ENCODE data around the gene COL11A2. TPM values are rescaled to one million over a fixed set of nuclear protein-coding genes. Genes with fewer than 3 reads are reported as not detected.
A peak's percentile ranks its signal among the peaks of the same experiment; 100 is the strongest.

The COL11A2 gene
- total and polyA plus RNA-seq, 7 experiments from 2014 or later: 0.26 to 3.5 (median 1.7) TPM; not detected in 1

- H3K4me3 ChIP-seq (ENCODE audit: low read length): no peak overlapping the region
- H3K9me3 Mint-ChIP-seq: peaks cover 0 to 11% (median 9%) of the 10 kb centered on the region in 11 donors
- peaks cover 14 to 27% of the 10 kb centered on the region in 2 donors for H3K4me1 ChIP-seq (ENCODE audit: control insufficient read depth in 2 of 2, insufficient read depth in 2 of 2, low read length in 2 of 2)
- intact Hi-C loops (cut with micrococcal nuclease): no loop called here
- ATAC-seq: no peak
- peaks cover 19 to 31% (median 27%) of the 10 kb centered on the region in 7 donors for H3K4me1 Mint-ChIP-seq
- peaks cover 0 to 3% of the 10 kb centered on the region in 2 donors for H3K27me3 ChIP-seq (ENCODE audit: control insufficient read depth in 2 of 2, insufficient read depth in 2 of 2, low read length in 2 of 2)
- no peaks in the 10 kb centered on the region for H3K36me3 ChIP-seq (ENCODE audit: control insufficient read depth in 2 of 3, insufficient read depth in 3 of 3, low read length in 3 of 3)
- no peak overlapping the region for H3K4me3 Mint-ChIP-seq
- POLR2A ChIA-PET: no interaction called here
- H3K27ac ChIP-seq (ENCODE audit: low read depth, low read length): no peak overlapping the region
- H3K36me3 Mint-ChIP-seq: peaks cover 4 to 24% (median 15%) of the 10 kb centered on the region in 5 donors
- DNase-seq: no peak
- no peaks in the 10 kb centered on the region for H3K9me3 ChIP-seq (ENCODE audit: control insufficient read depth in 2 of 3, low read length in 3 of 3)
- CTCF ChIA-PET: no interaction called here
- peaks cover 23 to 49% (median 26%) of the 10 kb centered on the region in 5 donors for H3K27me3 Mint-ChIP-seq
- H3K27ac Mint-ChIP-seq: no peak overlapping the region
These were observed 4.5 kb downstream of the COL11A2 start for GRCh38 chr6:33187809-33188208.

DNA sequence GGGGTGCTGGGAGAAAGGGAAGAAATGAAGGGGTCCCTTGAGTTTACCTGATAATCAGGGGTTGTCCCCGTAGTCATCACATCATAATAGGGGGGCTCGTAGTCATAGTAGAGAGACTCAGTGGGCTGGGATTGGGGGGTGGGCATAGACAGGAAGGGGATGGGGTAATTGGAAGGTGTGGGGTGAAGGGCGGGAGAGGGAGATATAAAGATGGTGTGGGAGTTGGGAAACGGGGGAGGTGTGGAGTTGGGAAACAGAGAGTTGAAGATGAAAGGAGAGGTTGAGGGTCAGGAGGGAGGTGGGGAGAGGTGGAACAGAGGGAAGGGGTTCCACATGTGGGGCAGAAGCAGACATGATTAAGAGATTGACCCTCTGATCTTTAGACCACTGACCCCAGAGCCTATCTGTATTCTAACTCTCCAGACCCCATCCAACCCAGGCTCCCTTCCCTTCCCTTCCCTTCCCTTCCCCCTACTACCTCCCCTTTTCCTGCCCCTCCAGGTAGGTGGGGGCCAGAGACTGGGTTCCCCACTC, 6.5 kb downstream of the COL11A2 start:
- ChIA-PET CTCF (interaction anchor here (1.3 kb wide), 1 partner anchor 12 kb away, joined by 7 read pairs; no protein-coding TSS in a partner anchor), POLR2A (interaction anchor here (1.4 kb wide), 1 partner anchor 14 kb away, joined by 3 read pairs; no protein-coding TSS in a partner anchor)
- intact Hi-C loops (cut with micrococcal nuclease): no loop called here
- H3K4me1 ChIP-seq (ENCODE audit: control insufficient read depth in 2 of 2, insufficient read depth in 2 of 2, low read length in 2 of 2): peaks cover 16 to 23% of the 10 kb centered on the region in 2 donors
- H3K9me3 ChIP-seq (ENCODE audit: control insufficient read depth in 2 of 3, low read length in 3 of 3): no peaks in the 10 kb centered on the region
- H3K4me3 ChIP-seq (ENCODE audit: low read length): no peak overlapping the region
- Mint-ChIP-seq H3K27me3 (peaks cover 16 to 36% (median 20%) of the 10 kb centered on the region in 5 donors), H3K36me3 (peaks cover 4 to 24% (median 16%) of the 10 kb centered on the region in 5 donors), H3K4me3 (peak overlapping the region in 1 of 10 donors; percentile 22), H3K9me3 (peaks cover 0 to 14% (median 11%) of the 10 kb centered on the region in 11 donors), H3K4me1 (peaks cover 15 to 25% (median 24%) of the 10 kb centered on the region in 7 donors), H3K27ac (peak overlapping the region in 1 of 9 donors; percentile 18)
- ATAC-seq: no peak
- no peak overlapping the region for H3K27ac ChIP-seq (ENCODE audit: low read depth, low read length)
- H3K36me3 ChIP-seq (ENCODE audit: control insufficient read depth in 2 of 3, insufficient read depth in 3 of 3, low read length in 3 of 3): no peaks in the 10 kb centered on the region
- DNase-seq: no peak
- H3K27me3 ChIP-seq (ENCODE audit: control insufficient read depth in 2 of 2, insufficient read depth in 2 of 2, low read length in 2 of 2): no peaks in the 10 kb centered on the region

DNA sequence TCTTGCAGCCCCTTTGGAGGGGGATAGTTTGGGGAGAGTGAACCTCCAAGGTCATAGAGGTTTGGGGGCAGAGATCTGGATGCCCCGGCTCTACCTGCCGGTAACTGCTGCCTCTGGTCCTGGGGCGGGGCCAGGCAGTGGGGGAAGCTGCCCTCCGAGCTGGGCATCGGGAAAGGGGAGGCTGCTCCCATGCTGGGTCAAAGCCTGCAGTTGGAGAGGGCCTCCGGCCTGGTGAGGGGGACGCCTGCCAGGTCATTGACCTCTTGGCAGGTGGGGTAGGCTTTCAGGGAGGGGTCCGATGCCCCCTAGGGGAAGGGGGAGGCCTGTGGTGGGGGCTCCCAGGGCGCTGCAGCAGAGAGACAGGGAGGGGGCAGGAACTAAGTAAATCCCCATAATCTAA, 7.1 kb downstream of the COL11A2 start:
- Histone ChIP-seq H3K27ac (ENCODE audit: low read depth, low read length) (no peak overlapping the region), H3K4me3 (ENCODE audit: low read length) (no peak overlapping the region), H3K9me3 (ENCODE audit: control insufficient read depth in 2 of 3, low read length in 3 of 3) (no peaks in the 10 kb centered on the region), H3K4me1 (ENCODE audit: control insufficient read depth in 2 of 2, insufficient read depth in 2 of 2, low read length in 2 of 2) (peaks cover 16 to 23% of the 10 kb centered on the region in 2 donors), H3K36me3 (ENCODE audit: control insufficient read depth in 2 of 3, insufficient read depth in 3 of 3, low read length in 3 of 3) (no peaks in the 10 kb centered on the region), H3K27me3 (ENCODE audit: control insufficient read depth in 2 of 2, insufficient read depth in 2 of 2, low read length in 2 of 2) (no peaks in the 10 kb centered on the region)
- ChIA-PET CTCF (no interaction called here), POLR2A (no interaction called here)
- Mint-ChIP-seq H3K36me3 (peaks cover 4 to 24% (median 16%) of the 10 kb centered on the region in 5 donors), H3K27ac (peak overlapping the region in 2 of 9 donors; percentile 82 to 92), H3K4me3 (no peak overlapping the region), H3K4me1 (peaks cover 15 to 25% (median 24%) of the 10 kb centered on the region in 7 donors), H3K27me3 (peaks cover 13 to 32% (median 17%) of the 10 kb centered on the region in 5 donors), H3K9me3 (peaks cover 0 to 14% (median 11%) of the 10 kb centered on the region in 11 donors)
- ATAC-seq (no peak), DNase-seq (no peak)
- intact Hi-C loops (cut with micrococcal nuclease): no loop called here

- Mint-ChIP-seq H3K9me3 (peaks cover 0 to 14% (median 11%) of the 10 kb centered on the region in 11 donors), H3K27ac (peak overlapping the region; percentile 52 to 94 (median 90)), H3K4me1 (peaks cover 17 to 25% (median 24%) of the 10 kb centered on the region in 7 donors), H3K4me3 (peak overlapping the region; percentile 48 to 79 (median 66)), H3K27me3 (peaks cover 3 to 18% (median 10%) of the 10 kb centered on the region in 5 donors), H3K36me3 (peaks cover 3 to 20% (median 11%) of the 10 kb centered on the region in 5 donors)
- Histone ChIP-seq H3K9me3 (ENCODE audit: control insufficient read depth in 2 of 3, low read length in 3 of 3) (no peaks in the 10 kb centered on the region), H3K27ac (ENCODE audit: low read depth, low read length) (no peak overlapping the region), H3K27me3 (ENCODE audit: control insufficient read depth in 2 of 2, insufficient read depth in 2 of 2, low read length in 2 of 2) (no peaks in the 10 kb centered on the region), H3K36me3 (ENCODE audit: control insufficient read depth in 2 of 3, insufficient read depth in 3 of 3, low read length in 3 of 3) (no peaks in the 10 kb centered on the region), H3K4me1 (ENCODE audit: control insufficient read depth in 2 of 2, insufficient read depth in 2 of 2, low read length in 2 of 2) (peaks cover 16 to 23% of the 10 kb centered on the region in 2 donors), H3K4me3 (ENCODE audit: low read length) (peak overlapping the region; percentile 31)
- ATAC-seq: no peak
- DNase-seq: peak in 1 of 9 donors; percentile 23
- intact Hi-C loops (cut with micrococcal nuclease): loop anchor here (1.0 to 2.0 kb wide), 4 partner anchors 9 to 42 kb away; partner anchors contain the start of genes RXRB (in 2 of the 2), SLC39A7 (in 2 of the 2) and COL11A2 (in 1 of the 2)
- CTCF ChIA-PET: interaction anchor here (0.7 to 1.7 kb wide), 3 partner anchors 13 to 167 kb away, joined by 3 to 5 read pairs (median 4); no protein-coding TSS in a partner anchor
- POLR2A ChIA-PET: interaction anchor here (0.6 to 2.5 kb wide), 12 partner anchors 9 to 1518 kb away, joined by 3 to 14 read pairs (median 4); partner anchors contain the start of genes COL11A2, GPANK1, RING1 and RPS18
These were observed 9.1 kb downstream of the COL11A2 start for GRCh38 chr6:33183071-33183683.

- peaks cover 16 to 23% of the 10 kb centered on the region in 2 donors for H3K4me1 ChIP-seq (ENCODE audit: control insufficient read depth in 2 of 2, insufficient read depth in 2 of 2, low read length in 2 of 2)
- Mint-ChIP-seq H3K27ac (peak overlapping the region in 4 of 9 donors; percentile 7 to 43 (median 24)), H3K4me3 (no peak overlapping the region), H3K36me3 (peaks cover 0 to 20% (median 11%) of the 10 kb centered on the region in 5 donors), H3K27me3 (peaks cover 0 to 6% (median 0%) of the 10 kb centered on the region in 5 donors), H3K4me1 (peaks cover 17 to 25% (median 24%) of the 10 kb centered on the region in 7 donors), H3K9me3 (peaks cover 0 to 14% (median 11%) of the 10 kb centered on the region in 11 donors)
- no peaks in the 10 kb centered on the region for H3K27me3 ChIP-seq (ENCODE audit: control insufficient read depth in 2 of 2, insufficient read depth in 2 of 2, low read length in 2 of 2)
- H3K36me3 ChIP-seq (ENCODE audit: control insufficient read depth in 2 of 3, insufficient read depth in 3 of 3, low read length in 3 of 3): no peaks in the 10 kb centered on the region
- CTCF ChIA-PET: no interaction called here
- POLR2A ChIA-PET: interaction anchor here (1.5 kb wide), 1 partner anchor 27 kb away, joined by 5 read pairs; the partner anchor contains the start of gene RING1
- no peak for ATAC-seq
- H3K9me3 ChIP-seq (ENCODE audit: control insufficient read depth in 2 of 3, low read length in 3 of 3): no peaks in the 10 kb centered on the region
- H3K27ac ChIP-seq (ENCODE audit: low read depth, low read length): no peak overlapping the region
- intact Hi-C loops (cut with micrococcal nuclease): no loop called here
- no peak for DNase-seq
- no peak overlapping the region for H3K4me3 ChIP-seq (ENCODE audit: low read length)
These were observed 11.1 kb downstream of the COL11A2 start for GRCh38 chr6:33181141-33181540.

DNA sequence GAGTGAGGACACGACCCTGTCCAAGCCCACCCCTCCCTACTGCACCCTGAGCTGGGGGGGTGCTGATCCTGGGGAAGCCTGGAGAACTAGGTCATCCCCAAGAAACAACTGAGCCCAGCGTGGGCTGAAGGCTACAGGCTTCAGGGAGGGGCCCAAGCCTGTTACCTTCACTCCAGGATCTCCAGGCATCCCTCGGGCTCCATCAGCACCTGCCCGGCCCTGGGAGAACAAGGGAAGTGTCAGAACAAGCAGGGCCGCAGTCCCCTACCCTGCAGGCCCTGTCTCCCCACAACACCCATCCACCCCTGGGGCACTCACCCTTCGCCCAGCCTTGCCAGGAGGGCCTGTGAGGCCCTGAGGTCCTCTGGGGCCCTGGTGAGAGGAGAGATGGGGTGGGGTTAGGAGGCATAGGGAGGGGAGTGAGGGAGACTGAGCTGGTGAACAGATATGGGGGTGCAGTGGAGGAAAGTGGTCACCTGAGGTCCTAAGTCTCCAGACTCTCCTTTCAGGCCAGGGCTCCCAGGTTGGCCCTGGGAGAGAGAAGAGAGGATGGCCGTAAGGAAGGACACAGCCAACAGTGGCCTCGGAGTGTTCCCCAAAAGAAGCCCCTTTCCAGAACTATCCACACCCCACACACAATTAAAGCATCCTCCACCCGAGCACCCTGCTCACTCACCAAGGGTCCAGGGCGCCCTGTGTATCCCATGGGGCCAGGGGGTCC, 13.4 kb downstream of the COL11A2 start:
- H3K27me3 Mint-ChIP-seq: no peaks in the 10 kb centered on the region
- ChIA-PET POLR2A (no interaction called here), CTCF (no interaction called here)
- H3K27ac ChIP-seq (ENCODE audit: low read depth, low read length): no peak overlapping the region
- H3K27ac Mint-ChIP-seq: no peak overlapping the region
- H3K4me1 Mint-ChIP-seq: peaks cover 14 to 15% (median 15%) of the 10 kb centered on the region in 7 donors
- no peak overlapping the region for H3K4me3 ChIP-seq (ENCODE audit: low read length)
- H3K27me3 ChIP-seq (ENCODE audit: control insufficient read depth in 2 of 2, insufficient read depth in 2 of 2, low read length in 2 of 2): no peaks in the 10 kb centered on the region
- H3K36me3 Mint-ChIP-seq: peaks cover 0 to 14% (median 10%) of the 10 kb centered on the region in 5 donors
- ATAC-seq (no peak), DNase-seq (no peak)
- H3K4me1 ChIP-seq (ENCODE audit: control insufficient read depth in 2 of 2, insufficient read depth in 2 of 2, low read length in 2 of 2): peaks cover 13% of the 10 kb centered on the region in 2 donors
- H3K9me3 ChIP-seq (ENCODE audit: control insufficient read depth in 2 of 3, low read length in 3 of 3): no peaks in the 10 kb centered on the region
- no peaks in the 10 kb centered on the region for H3K36me3 ChIP-seq (ENCODE audit: control insufficient read depth in 2 of 3, insufficient read depth in 3 of 3, low read length in 3 of 3)
- no peak overlapping the region for H3K4me3 Mint-ChIP-seq
- peaks cover 0 to 14% (median 11%) of the 10 kb centered on the region in 11 donors for H3K9me3 Mint-ChIP-seq
- intact Hi-C loops (cut with micrococcal nuclease): no loop called here
